Cardiac fibroblast (primary cell): ENCODE measurements around the gene CC2D2B.

Source experiments
- DNase-seq, 2 donors: peaks; one replicate each; pipeline versions ENCODE4 v3.0.0 to v3.0.0-alpha.2; 2010; ENCODE audit warnings: low read depth in 2 of 2
- H3K4me3 ChIP-seq, 2 donors: replicated peaks in 1 of 2; 1 replicate in 1 of 2; 2 replicates in 1 of 2; pipeline ENCODE4 v1.5.1; 2011; ENCODE audit warnings: low read depth in 2 of 2, low read length in 2 of 2, mild to moderate bottlenecking in 2 of 2, moderate library complexity in 1 of 2
- TF ChIP-seq, protein P1 (sequence below): IDR thresholded peaks from one replicate; pipeline ENCODE4 v1.5.1; 2011; ENCODE audit warnings: low read depth, mild to moderate bottlenecking, low read length, inconsistent platforms

Gene CC2D2B

DNA sequence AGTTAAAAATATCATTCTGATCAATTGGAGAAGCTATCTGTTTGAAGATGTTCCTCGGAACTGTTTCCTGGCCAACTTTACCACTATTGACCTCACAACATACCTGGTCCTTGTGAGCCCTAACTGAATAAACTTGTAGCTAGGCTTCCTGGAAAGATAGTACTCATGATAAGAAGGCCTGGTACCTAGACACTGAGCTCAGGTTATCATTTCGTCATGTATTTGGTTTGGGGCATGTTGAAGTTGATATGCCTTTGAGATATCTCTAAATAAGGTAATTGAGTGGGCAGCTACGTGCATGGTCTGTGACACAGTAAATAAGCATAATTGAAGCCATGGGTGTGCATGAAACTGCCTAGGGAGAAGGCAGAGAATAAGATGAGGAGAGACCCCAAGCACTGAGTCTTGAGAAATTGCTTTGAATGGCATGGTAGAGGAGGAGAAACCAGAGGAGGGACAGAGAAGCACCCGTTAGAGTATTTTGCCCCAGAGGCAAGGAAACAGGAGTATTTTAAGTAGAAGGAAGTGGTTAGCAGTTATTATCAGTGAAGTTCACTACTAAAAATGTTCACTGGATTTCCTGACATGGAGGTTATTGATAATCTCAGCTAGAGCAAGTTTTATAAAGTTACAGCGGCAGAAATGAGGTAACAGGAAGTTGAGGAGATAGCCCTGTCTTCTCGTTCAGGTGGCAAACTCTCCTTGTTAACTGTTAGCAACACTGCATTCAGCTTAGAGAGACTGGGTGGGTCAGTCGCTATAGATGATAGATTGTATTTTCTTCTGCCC lies 55.6 kb downstream of the CC2D2B start:
- TF ChIP-seq, protein P1, sequence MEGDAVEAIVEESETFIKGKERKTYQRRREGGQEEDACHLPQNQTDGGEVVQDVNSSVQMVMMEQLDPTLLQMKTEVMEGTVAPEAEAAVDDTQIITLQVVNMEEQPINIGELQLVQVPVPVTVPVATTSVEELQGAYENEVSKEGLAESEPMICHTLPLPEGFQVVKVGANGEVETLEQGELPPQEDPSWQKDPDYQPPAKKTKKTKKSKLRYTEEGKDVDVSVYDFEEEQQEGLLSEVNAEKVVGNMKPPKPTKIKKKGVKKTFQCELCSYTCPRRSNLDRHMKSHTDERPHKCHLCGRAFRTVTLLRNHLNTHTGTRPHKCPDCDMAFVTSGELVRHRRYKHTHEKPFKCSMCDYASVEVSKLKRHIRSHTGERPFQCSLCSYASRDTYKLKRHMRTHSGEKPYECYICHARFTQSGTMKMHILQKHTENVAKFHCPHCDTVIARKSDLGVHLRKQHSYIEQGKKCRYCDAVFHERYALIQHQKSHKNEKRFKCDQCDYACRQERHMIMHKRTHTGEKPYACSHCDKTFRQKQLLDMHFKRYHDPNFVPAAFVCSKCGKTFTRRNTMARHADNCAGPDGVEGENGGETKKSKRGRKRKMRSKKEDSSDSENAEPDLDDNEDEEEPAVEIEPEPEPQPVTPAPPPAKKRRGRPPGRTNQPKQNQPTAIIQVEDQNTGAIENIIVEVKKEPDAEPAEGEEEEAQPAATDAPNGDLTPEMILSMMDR = no peak
- no peak overlapping the region for H3K4me3 ChIP-seq
- DNase-seq = no peak

DNA sequence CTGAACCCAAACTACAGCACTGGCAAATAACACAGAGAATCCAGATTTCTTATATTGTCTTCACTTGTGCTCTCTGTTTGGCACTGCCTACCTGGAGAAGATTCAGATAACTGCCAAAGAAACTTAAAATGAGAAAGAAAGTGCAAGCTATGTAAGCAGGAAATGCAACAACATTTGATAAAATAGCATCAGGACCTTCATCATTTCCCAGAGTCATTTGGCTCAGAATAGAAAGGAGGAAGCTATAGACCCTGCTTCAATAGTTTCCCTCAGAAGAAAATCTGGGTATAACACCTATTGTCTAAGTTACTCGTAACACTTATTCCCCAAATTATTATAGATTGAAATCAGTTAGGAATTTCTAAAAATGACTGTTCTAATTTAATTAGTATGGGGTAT lies 56.2 kb downstream of the CC2D2B start:
- TF ChIP-seq, protein P1 = no peak
- no peak for DNase-seq
- no peak overlapping the region for H3K4me3 ChIP-seq

DNA sequence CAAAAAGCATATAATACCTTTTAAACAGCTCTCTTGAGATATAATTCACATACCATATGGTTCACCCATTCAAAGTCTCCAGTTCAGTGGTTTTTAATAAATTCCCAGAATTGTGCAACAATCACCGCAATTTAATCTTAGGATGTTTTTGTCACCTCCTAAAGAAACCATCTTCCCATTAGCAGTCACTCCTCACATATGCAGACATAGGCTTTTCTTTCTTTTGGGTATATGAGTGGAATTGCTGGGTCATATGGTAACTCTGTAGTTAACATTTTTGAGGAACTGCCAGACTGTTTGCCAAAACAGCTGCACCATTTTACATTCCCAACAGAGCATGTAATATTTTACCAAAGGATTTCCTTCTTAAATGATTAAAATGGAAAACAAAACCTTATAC lies 57.0 kb downstream of the CC2D2B start:
- TF ChIP-seq, protein P1 = no peak
- no peak overlapping the region for H3K4me3 ChIP-seq
- DNase-seq = peak; percentile 12 to 20

DNA sequence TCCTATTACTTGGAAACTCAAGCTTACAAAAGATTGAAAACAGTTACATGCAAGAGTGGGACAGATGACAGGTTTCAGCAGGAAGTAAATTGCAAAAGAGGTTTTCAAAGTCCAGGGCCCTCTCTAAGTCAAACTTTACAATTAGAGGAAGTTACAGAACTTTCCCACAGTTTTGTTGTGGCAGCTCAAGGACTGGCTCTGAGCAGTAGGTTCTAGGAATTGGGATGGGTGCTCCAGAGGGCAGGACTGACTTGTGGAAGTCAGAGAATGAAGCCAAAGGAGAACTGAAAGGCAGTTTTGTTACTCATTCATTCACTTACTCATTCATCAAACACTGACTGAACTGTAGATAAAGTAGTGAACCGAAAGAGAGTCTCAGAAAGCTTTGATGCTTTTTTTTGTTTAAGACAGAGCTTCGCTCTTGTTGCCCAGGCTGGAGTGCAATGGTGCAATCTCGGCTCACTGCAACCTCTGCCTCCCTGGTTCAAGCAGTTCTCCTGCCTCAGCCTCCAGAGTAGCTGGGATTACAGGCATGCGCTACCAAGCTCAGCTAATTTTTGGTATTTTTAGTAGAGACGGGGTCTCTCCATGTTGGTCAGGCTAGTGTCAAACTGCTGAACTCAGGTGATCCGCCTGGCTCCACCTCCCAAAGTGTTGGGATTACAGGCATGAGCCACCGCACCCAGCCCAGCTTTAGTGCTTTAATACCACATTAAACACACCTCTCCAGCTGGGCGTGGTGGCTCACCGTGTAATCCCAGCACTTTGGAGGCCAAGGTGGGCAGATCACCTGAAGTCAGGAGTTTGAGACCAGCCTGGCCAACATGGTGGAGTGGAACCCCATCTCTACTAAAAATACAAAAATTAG lies 68.8 kb downstream of the CC2D2B start:
- TF ChIP-seq, protein P1 = no peak
- no peak overlapping the region for H3K4me3 ChIP-seq
- no peak for DNase-seq

DNA sequence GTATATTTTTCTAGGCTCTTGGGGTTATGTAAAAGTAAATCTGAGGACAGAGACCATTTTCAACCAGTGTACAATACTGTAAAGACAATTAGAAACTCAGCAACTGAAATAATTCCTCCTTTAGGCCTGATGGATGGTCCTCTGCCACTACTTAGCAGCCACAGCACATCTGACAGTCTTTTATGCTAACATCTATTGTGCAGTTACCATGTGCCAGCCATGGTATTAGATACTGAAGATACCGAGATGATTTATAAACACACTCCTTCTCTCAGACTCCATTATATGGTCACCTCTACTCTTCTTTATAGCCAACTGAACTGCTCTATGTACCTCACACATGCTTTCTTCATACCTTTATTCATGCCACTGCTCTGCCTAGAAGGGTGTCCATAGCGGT lies 74.4 kb downstream of the CC2D2B start:
- no peak overlapping the region for H3K4me3 ChIP-seq
- DNase-seq = no peak
- TF ChIP-seq, protein P1 = no peak

DNA sequence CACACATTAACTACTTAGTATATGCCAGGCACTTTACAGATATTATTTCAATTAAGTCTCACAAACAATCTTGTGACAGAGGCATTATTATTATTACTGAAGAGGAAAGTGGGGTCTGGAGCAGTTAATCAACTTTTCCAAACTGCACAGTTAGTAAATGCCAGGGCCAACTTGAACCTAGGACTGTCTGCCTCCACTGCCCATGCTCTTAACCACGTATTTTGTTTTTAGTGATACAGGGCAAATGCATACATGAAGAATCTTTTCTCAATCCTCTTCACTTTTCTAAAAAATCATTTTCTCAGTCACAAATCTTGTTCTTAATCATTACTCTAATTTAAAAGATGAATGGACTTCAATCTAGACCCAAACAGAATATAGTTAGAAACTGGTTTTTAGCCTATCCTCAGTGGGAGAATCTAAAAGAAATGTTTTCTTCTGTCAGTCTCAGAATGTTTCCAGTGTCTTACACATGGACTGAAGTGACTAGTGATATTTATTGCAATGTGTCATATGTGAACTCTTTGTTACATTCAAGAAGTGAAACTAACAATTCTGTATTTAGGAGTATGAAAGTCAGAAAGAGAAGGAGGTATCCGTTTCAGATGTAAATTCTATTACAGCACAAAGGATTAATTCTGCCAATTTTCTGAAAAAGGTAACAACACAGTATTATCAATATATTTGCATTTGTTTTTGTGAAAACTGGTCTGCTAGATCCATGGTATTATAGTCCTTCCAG lies 80.1 kb downstream of the CC2D2B start:
- no peak overlapping the region for H3K4me3 ChIP-seq
- TF ChIP-seq, protein P1 = no peak
- no peak for DNase-seq
